ENCODE results near the gene HNF4A. TPM values are rescaled to one million over a fixed set of nuclear protein-coding genes. Genes with fewer than 3 reads are reported as not detected.

HNF4A gene
- total RNA-seq, 1 donor from 2014 or later = 0.09 TPM

DNA sequence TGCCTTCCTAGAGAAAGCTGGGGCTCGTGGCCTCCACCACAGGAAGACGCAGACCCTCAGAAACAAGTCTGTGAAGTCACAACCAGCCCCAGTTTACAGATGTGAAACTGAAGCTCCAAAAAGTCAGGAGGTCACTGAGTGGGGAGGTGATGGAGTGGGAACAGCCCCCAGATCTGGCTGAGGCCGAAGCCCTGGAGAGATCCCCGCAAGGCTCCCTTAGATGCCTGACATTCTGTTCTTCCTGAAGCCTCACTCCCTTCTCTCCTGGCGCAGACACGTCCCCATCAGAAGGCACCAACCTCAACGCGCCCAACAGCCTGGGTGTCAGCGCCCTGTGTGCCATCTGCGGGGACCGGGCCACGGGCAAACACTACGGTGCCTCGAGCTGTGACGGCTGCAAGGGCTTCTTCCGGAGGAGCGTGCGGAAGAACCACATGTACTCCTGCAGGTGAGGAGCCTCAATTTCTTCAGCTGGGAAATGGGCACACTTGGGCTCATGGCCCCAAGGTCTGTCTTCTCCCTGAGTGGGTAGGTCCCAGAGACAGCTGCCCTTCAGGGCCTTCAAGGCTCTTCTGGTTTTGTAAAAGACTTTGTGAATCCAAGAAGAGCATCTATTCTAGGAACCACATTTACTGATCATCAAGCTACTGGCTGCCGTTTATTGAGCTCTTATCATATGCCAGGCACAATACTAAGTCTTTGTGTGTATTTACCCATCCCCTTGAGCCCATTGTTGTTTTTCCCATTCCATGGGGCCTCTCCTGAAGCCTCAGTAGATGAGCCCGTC, 50.5 kb downstream of the HNF4A start:
- H3K27ac Mint-ChIP-seq = no peak overlapping the region
- no peaks in the 10 kb centered on the region for H3K27me3 Mint-ChIP-seq (ENCODE audit: low read depth)
- no peaks in the 10 kb centered on the region for H3K36me3 Mint-ChIP-seq
- TF ChIP-seq, protein P1, sequence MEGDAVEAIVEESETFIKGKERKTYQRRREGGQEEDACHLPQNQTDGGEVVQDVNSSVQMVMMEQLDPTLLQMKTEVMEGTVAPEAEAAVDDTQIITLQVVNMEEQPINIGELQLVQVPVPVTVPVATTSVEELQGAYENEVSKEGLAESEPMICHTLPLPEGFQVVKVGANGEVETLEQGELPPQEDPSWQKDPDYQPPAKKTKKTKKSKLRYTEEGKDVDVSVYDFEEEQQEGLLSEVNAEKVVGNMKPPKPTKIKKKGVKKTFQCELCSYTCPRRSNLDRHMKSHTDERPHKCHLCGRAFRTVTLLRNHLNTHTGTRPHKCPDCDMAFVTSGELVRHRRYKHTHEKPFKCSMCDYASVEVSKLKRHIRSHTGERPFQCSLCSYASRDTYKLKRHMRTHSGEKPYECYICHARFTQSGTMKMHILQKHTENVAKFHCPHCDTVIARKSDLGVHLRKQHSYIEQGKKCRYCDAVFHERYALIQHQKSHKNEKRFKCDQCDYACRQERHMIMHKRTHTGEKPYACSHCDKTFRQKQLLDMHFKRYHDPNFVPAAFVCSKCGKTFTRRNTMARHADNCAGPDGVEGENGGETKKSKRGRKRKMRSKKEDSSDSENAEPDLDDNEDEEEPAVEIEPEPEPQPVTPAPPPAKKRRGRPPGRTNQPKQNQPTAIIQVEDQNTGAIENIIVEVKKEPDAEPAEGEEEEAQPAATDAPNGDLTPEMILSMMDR (IDR thresholded peaks at IDR 0.05; ENCODE audit: unreplicated experiment) = no peak
- H3K4me3 Mint-ChIP-seq = no peak overlapping the region
- no peaks in the 10 kb centered on the region for H3K4me1 Mint-ChIP-seq
- H3K9me3 Mint-ChIP-seq = no peaks in the 10 kb centered on the region
- DNase-seq (ENCODE audit: low spot score in 2 of 2, unreplicated experiment in 2 of 2) = no peak

DNA sequence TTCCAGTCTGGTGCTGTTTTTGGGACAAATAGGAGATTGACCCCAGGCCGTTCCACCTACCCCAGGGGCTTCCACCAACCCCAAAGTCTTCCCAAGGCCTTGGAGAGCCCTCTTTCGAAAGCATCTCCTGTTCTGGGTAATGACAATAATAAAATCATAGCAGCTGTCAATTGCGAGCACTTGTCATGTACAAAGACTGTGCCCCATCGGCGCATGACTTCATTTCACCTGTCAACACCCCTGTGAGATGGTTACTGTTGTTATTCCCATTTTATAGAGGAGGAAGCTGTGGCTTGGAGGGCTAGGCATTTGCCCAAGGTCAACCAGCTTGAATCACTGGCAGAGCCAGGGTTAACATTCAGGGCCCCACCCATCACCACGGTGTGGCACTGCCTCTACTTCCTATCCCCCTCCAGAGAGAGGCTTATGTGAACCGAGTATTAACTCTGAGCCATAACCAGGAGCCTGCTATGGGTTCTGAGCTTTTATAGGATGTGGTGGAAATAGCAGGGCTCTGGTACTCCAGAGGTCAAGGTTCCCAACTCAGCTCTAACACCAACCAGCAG, 51.2 kb downstream of the HNF4A start:
- Mint-ChIP-seq H3K36me3 (no peaks in the 10 kb centered on the region), H3K4me1 (no peaks in the 10 kb centered on the region), H3K27ac (no peak overlapping the region), H3K9me3 (no peaks in the 10 kb centered on the region), H3K4me3 (no peak overlapping the region), H3K27me3 (ENCODE audit: low read depth) (no peaks in the 10 kb centered on the region)
- TF ChIP-seq, protein P1 (IDR thresholded peaks at IDR 0.05; ENCODE audit: unreplicated experiment) = no peak
- no peak for DNase-seq (ENCODE audit: low spot score in 2 of 2, unreplicated experiment in 2 of 2)

DNA sequence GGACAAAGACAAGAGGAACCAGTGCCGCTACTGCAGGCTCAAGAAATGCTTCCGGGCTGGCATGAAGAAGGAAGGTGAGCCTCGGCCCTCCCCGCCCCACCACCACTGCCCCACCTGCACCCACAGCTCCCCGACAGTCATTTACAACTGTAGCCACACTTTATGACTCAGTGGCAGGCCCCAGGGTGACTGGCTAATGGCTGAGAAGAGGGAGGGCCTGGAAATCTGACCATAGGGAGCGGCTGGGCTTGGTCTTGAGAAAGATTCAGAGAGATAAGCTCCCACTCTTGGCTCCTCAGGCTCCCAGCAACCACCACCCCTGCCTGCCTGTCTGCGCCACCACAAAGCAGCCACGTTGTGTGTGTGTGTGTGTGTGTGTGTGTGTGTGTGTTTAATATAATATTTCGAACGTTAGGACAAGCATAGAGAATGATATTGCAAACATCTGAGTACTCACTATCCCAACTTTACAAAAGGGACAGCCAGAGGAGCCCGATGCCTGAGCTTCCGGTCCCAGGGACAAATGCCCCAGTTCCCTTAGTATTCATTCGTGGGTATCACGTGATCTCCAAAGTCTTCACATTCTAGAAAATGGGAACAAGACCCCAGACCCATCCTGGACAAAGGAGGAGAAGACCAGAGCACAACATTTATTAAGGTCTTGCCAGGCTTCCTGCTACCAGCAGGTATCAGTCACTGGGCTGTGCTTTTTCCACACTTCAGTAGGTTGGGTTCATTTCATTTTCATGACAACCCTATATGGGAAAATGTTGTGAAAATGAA, 52.1 kb downstream of the HNF4A start:
- TF ChIP-seq, protein P1 (IDR thresholded peaks at IDR 0.05; ENCODE audit: unreplicated experiment) = no peak
- Mint-ChIP-seq H3K36me3 (no peaks in the 10 kb centered on the region), H3K9me3 (no peaks in the 10 kb centered on the region), H3K4me1 (no peaks in the 10 kb centered on the region), H3K27me3 (ENCODE audit: low read depth) (no peaks in the 10 kb centered on the region), H3K27ac (no peak overlapping the region), H3K4me3 (no peak overlapping the region)
- no peak for DNase-seq (ENCODE audit: low spot score in 2 of 2, unreplicated experiment in 2 of 2)

DNA sequence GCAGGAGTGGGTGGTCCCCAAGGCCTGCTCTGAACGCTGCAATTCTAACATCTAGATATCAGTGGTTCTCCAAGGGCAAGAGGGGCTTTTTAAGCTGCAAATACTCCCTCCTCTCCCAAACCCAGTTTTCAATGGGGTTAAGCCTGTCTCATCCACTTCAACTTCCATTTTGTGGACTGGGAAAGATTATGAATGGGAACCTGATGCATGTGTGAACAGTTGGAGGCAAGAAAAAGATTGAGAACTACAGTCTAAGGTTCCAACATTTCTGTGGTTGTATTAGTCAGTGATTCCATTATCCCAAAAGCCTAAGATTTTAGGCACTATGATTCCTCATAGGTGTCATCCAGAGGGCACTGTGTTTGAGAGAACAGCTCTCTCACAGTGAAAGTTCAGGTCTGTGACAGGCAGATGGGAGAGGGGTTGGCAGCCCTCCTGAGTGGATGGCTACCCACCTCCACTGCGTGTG, 53.7 kb downstream of the HNF4A start:
- Mint-ChIP-seq H3K27me3 (ENCODE audit: low read depth) (no peaks in the 10 kb centered on the region), H3K4me3 (no peak overlapping the region), H3K9me3 (no peaks in the 10 kb centered on the region), H3K36me3 (no peaks in the 10 kb centered on the region), H3K27ac (no peak overlapping the region), H3K4me1 (no peaks in the 10 kb centered on the region)
- TF ChIP-seq, protein P1 (IDR thresholded peaks at IDR 0.05; ENCODE audit: unreplicated experiment) = no peak
- DNase-seq (ENCODE audit: low spot score in 2 of 2, unreplicated experiment in 2 of 2) = no peak

DNA sequence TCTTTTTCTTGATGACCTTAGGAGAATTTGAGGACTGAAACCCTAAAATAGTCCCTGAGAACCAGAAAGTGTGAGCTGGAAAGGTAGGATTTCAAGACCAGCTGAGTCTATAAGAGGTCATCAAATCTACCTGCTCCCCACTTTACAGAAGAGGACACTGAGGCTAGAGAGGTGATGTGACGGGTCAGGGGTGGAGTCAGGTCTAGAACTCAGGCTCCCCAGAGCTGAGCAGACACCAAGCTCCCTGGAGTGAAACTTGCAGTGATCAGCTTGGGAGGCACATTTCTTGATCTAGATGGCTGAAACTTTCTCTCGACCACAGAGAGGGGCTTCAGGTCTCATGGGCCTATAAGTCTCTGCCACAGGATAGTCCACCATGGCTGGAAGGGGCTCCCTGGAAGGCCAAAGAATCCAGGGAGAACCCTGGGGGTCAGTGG, 55.1 kb downstream of the HNF4A start:
- peaks cover 7% of the 10 kb centered on the region for H3K27me3 Mint-ChIP-seq (ENCODE audit: low read depth)
- no peaks in the 10 kb centered on the region for H3K36me3 Mint-ChIP-seq
- no peaks in the 10 kb centered on the region for H3K9me3 Mint-ChIP-seq
- TF ChIP-seq, protein P1 (IDR thresholded peaks at IDR 0.05; ENCODE audit: unreplicated experiment) = no peak
- H3K27ac Mint-ChIP-seq = no peak overlapping the region
- no peak for DNase-seq (ENCODE audit: low spot score in 2 of 2, unreplicated experiment in 2 of 2)
- H3K4me1 Mint-ChIP-seq = no peaks in the 10 kb centered on the region
- H3K4me3 Mint-ChIP-seq = no peak overlapping the region

Data from mesothelial cell of epicardium (in vitro differentiated cells).